SIG-M5 treated with dmso at 0.1 percent for 504 hours (cell line): ENCODE data around the gene AGBL4.

ENCODE experiments used
- DNase-seq: peaks from one replicate; lab custom pipeline; 2025; ENCODE audit not compliant: unreplicated experiment; lab: John Stamatoyannopoulos, UW

Gene AGBL4

DNA sequence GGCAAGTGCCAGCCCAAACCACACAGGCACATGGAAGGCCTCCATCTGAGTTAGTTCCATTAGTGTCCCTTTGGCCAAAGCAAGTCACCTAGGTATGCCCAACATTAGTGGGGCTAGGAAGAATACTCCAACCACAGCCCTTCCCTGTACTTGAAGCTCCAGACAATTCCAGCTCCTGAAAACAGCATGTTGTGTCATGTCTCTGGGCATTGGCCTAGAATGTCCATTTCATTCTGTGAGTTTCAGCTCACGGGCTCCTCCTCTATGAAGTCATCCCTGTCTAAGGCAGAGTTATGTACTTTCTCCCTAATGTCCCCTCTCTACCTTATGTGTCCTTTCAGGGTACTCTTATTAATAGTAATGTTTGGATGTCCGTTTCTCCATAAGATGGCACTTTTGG is 1455.3 kb downstream of the AGBL4 start:
- no peak for DNase-seq

DNA sequence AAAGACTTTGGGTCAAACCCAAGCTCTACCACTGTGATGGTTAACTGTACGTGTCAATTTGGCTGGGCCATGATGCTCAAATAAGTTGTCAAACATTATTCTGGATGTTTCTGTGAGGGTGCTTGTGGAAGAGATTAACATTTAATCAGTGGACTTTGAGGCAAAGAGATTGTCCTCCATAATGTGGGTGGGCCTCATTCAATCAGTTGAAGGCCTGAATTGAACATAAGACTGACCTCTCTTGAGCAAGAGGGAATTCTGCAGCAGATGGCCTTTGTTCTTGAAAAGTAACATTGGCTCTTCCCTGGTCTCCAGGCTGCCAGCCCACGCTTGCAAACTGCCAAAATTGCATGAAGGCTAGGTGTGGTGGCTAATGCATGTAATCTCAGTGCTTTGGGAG is 1457.3 kb downstream of the AGBL4 start:
- no peak for DNase-seq

DNA sequence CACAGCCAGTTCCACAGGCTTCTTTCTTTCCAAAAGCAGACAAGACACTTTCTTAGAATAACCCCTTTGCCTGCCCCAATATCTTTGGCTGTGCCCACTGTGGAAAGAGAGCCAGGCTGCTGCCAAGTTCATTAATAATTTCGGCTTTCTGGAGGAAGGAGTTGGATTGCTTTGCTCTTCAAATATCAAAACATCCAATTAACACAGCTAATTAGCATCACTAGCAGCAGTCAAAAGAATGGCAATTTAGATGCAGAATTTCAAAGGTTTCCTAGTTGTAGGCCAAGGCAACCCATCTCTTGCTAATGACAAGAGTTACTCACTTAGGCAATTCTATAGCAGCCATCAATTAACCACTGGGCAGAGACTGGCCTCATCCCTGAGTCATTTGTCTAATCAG is 1460.7 kb downstream of the AGBL4 start:
- no peak for DNase-seq

DNA sequence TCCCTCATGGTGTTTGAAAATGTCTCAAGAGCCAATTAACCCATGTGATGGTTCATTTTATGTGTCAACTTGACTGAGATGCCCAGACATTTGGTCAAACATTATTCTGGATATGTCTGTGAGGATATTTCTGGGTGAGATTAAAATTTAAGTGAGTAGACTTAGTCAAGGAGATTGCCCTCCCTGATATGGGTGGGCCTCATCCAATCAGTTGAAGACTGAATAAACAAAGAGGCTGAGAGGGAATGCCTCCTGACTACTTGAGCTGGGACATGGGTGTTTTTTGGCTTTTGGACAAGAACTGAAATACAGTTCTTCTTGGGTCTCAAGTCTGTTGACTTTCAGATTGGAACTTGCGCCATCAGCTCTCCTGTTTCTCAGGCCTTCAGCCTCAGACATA is 1462.3 kb downstream of the AGBL4 start:
- DNase-seq, result no peak

DNA sequence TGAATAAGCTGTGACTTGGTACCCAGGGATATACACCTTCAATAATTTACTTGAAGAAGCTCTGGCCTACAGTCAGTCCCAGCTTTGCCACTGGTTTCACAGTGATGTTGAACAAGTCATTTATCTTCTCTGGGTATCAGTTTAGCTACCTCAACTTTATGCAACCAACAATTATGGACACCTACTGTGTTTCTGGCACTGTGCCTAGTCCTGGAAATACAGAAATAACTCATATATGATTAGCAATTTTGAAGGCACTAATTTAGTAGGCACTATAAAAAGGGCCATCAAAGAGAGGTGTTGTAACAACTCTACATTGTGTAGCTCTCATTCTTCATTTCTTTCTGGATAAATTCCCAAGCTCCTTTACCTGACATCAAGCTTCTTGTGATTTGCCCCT is 1463.2 kb downstream of the AGBL4 start:
- no peak for DNase-seq

DNA sequence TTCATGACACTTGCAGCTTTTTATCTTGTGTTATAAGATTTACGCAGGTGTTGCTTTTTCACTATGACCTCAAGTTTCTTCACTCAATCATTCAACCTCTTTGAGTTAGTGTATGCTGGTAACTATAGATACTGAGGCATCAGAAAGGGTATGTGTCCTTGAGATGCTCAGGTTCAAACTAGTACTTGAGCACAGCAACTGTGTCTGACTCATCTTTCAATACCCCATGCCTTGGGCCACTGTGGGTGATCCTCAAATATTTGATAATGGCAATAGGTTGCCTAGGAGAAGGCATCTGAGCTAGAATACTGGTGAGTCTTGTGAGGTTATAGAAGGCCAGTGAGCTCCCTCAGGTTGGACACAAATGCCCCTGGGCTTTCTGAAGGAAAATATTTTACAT is 1463.6 kb downstream of the AGBL4 start:
- DNase-seq, result no peak

DNA sequence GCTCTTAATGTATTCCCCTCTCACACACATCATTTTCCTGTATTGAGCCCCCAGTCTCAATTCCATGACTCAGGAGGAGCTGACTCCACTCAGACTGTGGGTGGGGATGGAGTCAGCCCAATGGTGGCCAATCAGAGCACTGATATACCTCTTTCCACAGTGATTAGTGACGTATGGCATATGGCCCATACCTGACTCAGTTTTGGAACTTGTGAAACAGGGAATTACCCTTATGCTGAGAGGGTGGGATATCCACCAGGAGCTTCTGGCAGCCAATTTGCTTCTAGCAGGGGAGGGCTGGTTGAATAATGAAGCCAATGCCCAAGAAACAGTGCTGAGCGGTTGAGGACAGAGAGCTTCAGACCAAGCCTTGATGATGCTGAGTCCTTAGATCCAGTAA is 1465.4 kb downstream of the AGBL4 start:
- no peak for DNase-seq

DNA sequence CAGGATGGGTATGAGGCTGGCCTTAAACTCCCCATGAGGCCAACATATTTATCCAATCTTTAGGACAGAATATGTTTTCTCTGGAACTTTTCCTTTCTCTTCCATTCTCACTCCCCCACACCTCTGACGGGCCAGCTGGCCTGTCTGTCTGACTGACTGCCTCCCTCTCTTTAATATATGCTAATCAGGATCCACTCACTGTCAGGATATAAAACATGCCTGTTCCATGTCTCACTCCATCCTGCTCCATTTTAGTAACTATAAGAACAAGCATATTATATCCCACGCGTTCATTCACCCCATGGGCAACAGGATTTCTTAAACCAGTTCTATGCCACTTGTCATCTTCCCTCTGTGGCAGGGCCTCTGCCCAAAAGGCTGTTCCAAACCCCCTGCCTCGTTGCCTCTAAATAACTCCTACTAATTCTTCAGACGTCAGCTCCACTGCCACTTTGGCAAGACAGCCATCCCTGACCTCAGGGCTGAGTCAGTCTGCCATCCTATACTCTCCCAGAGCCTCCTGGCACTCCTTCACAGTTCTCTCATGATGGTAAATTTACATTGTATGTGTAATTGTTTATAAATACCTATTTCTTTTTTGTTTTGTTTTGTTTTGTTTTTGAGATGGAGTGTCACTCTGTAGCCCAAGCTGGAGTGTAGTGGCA is 1467.4 kb downstream of the AGBL4 start:
- no peak for DNase-seq

DNA sequence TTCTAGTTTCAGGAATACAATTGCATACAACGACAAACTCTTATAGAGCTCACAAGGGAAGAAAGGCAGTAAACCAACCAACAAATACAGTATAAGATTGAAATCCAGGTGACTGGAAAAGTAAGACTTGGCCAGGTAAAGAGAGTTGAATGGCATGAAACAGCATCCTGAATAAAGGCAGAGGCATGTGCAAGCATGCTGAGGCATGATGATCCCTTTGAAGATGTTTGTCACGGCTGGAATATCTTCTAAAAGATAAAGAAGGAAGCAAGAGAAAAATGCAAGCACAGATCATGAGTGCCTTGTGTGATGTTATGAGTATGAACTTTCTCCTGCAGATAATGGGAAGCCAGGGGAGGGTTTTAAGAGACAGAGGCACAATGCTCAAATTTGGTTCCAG is 1468.5 kb downstream of the AGBL4 start:
- DNase-seq, result no peak

DNA sequence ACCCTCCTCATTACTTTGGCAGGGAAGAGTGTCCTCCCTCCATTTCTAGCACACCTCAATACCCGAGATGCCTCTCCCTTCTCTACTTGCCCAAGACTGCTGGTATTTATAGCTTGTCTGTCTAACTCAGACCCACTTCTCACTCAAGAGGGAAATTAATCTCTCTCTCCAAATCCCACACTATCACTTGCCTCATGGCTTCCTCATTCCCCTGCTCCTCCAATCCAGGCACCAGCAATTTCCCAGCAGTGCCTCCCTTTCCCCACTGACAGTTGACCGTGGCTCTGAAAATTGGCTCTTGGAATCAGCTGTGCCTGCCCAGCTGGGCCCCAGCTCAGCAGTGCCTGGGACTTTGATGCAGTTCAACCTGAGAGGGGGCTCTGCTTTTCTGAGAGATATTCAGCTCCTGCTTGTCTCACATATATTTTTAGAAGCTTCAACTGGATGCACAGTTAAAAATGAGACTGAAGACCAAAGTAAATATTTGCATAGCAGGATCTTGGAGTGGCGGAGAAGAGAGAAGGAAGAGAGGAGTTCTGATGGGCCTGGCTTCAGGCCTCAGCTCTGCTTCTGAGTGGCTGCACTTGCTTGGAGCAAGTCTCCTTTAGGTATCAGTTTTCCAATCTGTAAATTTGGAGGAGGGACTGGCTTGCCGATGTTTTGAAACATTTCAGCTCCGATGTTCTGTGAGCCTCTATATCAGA is 1470.7 kb downstream of the AGBL4 start:
- DNase-seq, result no peak

DNA sequence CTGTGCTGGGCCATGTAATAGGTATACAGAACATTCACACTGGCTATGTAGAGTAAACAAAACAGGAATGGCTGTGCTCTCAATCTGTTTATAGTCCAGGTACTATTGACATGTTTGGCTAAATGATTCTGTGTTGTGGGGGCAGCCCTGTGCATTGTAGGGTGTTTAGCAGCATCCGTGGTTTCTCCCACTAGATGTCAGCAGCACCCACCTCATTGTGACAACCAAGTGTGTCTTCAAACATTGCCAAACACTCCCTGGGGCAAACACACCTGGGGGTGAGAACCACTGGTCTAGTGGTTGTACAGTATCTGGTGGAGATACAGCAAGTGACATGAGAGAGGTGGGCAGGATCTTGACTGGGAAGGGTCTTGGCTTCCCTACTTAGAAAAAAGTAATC is 1471.3 kb downstream of the AGBL4 start:
- peak; percentile 4 for DNase-seq

DNA sequence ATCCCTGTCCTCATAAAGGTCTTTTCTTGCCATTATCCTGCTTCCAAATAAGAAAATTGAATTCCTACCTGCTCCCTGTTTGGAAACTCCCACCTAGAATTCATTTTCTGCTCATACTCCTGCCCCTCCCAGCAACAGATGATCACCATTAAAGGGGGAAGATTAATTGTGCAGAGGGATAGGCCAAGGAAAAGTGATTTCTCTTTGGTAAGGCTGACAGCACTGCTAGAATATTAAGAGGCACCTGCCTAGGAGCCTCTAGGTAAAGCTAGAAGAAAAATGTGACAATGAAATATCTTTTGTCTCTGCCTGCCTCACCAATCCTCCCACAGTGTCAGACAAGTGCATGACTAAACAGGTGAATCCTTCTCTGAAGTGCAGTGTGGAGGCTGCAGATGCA is 1474.8 kb downstream of the AGBL4 start:
- no peak for DNase-seq

DNA sequence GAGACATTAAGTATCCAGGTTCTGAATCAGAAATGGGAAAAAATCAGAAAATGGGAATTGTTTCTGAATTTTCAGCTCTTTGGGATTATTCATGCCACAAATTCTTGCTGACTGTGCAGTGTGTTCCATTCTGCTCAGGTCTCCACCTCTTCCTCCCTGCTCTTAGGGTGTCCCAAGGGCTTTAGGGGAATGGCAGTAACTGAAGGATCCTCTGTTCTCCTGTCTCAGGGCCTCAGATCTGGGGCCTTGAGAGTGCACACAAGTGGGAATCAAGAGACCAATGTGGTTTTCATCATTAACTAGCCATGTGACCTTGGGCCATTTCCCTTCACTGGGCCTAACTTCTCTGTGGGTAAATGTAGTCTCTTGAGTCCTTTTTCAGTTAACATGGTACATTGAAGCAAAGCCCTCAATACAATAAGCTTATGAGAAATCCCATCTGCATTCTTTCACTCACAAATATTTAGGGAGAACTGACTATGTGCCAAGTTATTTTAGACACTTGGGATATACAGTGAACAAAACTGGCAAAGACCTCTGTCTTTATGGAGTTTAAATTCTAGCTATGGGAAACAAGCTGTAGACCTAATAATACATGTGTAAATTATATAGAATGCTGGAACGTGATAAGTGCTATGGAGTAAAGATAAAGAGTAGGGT is 1476.1 kb downstream of the AGBL4 start:
- DNase-seq, result no peak

DNA sequence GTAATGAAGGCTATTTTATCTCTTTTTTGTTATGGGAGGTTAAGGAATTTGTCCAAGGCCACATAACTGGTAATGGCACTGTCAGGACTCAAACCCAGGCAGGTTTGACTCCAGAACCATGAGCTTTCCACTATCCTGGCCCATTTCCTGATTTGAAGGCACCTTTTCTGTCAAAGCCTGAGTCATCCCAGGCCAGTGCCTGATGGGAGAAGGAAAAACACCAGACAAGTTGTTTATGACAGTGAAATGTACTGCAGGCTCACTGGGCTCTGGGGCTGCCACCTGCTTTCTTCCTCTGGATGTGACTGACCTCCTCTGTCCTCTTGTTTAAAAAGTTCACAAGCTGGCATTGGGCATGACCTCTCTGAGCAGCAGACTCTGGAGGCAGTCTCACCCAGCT is 1479.9 kb downstream of the AGBL4 start:
- no peak for DNase-seq

DNA sequence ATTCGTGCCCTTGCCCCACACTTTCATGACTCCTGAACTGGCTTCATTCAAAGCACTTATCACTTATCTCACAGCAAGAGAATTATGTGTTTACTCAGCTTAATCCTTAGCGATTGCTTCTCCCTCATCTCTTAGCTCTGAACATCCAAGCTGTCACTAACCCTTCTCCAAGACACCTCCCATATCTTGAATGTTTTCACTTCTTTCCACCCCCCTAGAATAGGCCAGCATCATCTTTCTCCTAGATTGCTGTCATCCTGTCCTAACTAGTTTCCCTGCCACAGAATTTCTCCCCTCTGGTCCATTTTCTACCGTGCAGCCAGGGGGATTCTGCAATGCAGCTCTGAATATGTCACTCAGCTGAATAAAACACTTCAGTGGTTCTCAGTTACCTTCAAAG is 1483.2 kb downstream of the AGBL4 start:
- no peak for DNase-seq

DNA sequence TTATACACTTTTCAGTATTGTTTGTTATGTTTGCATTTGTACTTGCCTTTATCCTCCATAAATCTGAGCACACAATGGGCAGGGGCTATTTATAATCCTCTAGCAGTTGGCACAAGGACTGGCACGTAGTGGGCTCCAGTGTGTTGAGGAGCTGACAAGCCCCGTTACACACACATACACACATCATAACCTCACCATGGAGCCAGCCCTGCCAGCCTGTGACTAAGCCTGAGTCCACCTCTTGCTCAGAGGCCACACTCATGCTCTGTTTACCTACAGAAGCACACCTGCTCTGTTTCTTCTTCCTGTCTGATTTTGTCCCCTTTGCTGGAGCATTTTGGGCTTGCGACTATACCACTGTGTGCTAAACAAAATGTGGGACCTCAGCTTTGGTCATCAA is 1487.3 kb downstream of the AGBL4 start:
- DNase-seq, result no peak

DNA sequence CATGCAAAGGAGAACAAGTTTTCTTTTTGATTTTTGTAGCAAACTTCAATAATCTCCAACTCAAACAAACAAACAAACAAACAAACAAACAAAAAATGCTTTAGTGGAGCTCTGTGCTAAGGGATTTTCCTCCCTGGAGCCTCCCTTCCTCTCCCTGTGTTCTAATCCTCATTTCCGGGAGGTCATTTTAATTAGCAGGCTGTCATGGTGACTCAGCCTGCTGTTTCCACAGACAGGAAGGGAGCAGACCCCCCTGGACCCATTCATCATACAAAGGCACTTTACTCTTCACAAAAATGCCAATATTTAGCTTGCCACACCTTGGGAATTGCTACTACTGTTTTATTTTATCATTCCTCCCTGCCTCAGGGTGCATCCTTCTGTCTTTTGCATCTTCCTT is 1490.8 kb downstream of the AGBL4 start:
- DNase-seq, result no peak

DNA sequence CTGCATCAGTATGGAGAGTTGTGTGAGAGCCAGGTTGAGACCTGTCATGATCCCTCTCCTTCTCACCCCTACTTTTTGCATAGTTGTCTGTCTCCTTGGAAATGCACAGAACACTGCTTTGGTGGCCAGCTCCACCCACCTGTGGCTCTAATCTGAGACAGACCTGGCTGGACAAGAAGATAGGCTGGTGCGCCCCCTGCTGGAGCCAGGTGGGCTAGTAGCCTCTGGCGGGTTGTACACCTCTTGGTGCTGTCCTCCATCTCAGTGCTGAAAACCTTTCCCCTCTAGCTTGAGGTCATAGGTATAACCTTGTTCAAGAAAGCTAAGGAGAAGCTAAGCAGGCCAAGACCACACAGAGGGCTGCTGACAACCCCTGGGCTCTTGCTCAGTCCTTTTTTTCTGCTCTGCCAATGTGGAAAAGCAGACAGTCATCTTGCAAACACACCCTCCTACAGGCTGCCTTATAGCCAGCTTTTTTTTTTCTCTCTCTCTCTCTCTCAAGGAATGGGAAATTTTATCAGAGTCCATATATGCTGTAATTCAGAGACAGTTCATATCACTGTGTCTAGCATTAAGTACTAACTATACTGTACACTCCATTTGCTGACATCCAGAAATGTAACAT is 1492.9 kb downstream of the AGBL4 start:
- peak; percentile 22 for DNase-seq

DNA sequence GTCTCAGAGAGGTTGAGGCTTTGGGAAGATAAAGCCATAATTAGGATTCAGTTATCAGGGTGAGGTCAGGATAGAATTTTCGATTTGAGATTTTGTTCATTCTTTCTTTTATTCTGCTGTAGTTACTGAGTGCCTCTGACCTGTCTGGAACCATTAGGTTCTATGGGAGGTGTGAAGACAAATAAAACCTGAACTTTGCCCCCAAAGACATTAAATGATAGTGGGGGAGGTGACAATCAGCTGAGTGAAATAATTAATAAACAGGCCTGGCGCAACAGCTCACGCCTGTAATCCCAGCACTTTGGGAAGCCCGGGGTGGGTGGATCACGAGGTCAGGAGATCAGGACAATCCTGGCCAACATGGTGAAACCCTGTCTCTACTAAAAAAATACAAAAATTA is 1496.7 kb downstream of the AGBL4 start:
- no peak for DNase-seq

DNA sequence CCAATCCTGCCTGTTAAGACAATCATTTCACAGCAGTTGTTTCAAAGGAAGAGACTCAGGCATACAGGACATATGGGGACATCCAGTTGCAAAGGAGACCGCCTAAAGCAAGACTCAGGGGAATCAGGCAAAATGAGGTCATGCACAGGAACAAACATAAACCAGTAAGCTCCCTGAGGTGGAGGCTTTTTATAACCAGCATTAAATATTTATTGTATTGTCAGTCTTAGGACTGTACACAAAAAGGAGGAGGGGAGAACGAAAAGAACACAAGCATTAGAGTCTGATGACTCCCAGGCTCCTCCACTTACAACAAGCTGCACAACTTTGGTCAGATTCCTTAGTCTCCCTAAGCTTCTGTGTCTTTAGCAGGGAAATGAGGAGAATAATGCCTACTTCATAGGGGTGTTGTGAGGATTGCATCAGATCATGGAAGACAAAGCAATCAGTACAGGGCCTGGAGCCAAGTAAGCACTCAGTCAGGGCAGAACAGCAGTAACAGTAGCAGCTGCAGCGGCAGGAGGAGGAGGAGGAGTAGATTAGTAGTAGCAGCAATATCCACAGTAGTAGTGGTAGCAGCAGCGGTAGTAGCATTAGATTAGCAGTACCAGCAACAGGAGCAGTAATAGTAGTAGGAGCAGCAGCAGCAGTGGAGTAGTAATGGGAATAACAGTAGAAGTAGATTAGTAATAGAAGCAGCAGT is 1497.6 kb downstream of the AGBL4 start:
- no peak for DNase-seq

DNA sequence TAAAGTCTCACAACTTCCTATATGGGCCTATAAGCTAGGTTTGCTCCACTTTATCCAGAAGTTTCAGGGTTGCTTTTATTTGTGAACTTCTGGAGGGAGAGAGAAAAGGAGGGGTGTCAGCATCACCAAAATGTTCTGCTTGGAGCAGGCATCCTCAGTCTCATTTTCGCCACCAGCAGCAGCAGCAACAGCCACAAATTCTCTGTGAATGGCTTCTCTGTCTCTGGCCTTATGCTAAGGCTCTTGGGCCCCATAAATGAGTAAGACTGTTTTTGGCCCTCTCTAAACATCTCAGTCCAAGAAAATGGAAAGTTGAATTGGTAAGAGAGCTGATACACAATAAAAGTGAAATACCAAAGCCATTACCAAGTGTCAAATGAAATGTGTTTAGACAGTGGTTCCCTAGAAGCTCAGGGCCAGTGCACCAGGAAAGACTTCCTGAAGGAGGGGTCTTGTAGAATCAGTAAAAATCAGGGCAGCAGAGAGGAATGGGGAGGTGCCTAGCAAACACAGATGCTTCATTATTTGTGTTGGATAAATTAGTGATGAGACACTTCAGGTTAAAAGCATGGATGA is 1498.8 kb downstream of the AGBL4 start:
- no peak for DNase-seq
